Endothelial cell of umbilical vein (primary cell): ENCODE data around the gene CACNA1C. TPM values are rescaled to one million over a fixed set of nuclear protein-coding genes. Genes with fewer than 3 reads are reported as not detected.

Source experiments
- BruUV-seq: library from RNA; stranded (reverse); fragments of 400-500 nt; replicated peaks from 2 replicates; lab custom pipeline; 2021; lab: Mats Ljungman, UMichigan
- CTCF ChIA-PET: fragments of 300-600, 350-600 bp; sonication (Branson Sonifier 250); formaldehyde crosslinking; loops from one replicate; lab custom pipeline; 2021; ENCODE audit warnings: antibody characterized with exemption, inconsistent platforms; lab: Charles Lee
- POLR2A ChIA-PET: fragments of 300-600, 350-600 bp; sonication (Branson Sonifier 250); formaldehyde crosslinking; loops from one replicate; lab custom pipeline; 2021; ENCODE audit warnings: antibody characterized with exemption, inconsistent platforms; lab: Charles Lee
- DNase-seq: peaks from one replicate; pipeline ENCODE4 v3.0.0-alpha.2; 2011; ENCODE audit warnings: low read depth, low spot score
- FAIRE-seq: peaks from 2 replicates; lab custom pipeline; 2011; peaks lifted over from hg19 to GRCh38; lab: Jason Lieb, UNC
- H2AFZ ChIP-seq: 2 replicates; pipeline ENCODE4 v1.6.0; 2012; ENCODE audit warnings: low read depth, low read length, control low read depth, inconsistent platforms
- H3K27ac ChIP-seq: 2 replicates; pipeline ENCODE4 v1.5.1; 2011; ENCODE audit warnings: low read depth, mild to moderate bottlenecking, control low read depth, low read length, moderate library complexity; ENCODE audit not compliant: insufficient read depth
- H3K27me3 ChIP-seq, 2 experiments: 2 replicates each; pipeline versions ENCODE4 v1.6.0 to v1.6.1; 2011; ENCODE audit warnings: low read length in 2 of 2, mixed read lengths in 1 of 2; ENCODE audit not compliant: control insufficient read depth in 2 of 2, insufficient read depth in 2 of 2
- H3K36me3 ChIP-seq, 2 experiments: 2 replicates in 1 of 2; 3 replicates in 1 of 2; pipeline ENCODE4 v1.5.1; 2011; ENCODE audit warnings: low read length in 2 of 2, mild to moderate bottlenecking in 1 of 2, moderate library complexity in 1 of 2; ENCODE audit not compliant: control insufficient read depth in 2 of 2, insufficient read depth in 2 of 2; ENCODE audit errors: extremely low read depth in 1 of 2
- H3K4me1 ChIP-seq: 3 replicates; pipeline ENCODE4 v1.5.1; 2011; ENCODE audit warnings: mild to moderate bottlenecking, low read length; ENCODE audit not compliant: control insufficient read depth, insufficient read depth; ENCODE audit errors: extremely low read depth
- H3K4me2 ChIP-seq: 2 replicates; pipeline ENCODE4 v1.6.1; 2011; ENCODE audit warnings: low read length, control low read depth, mixed read lengths; ENCODE audit not compliant: insufficient read depth
- H3K4me3 ChIP-seq, 3 experiments: fragments of 200-600 bp in 1 of 3; sonication (generic), shearing (Covaris generic) in 1 of 3; replicated peaks in 1 of 3; 2 replicates each; pipeline ENCODE4 v1.5.1; 2011 to 2016; ENCODE audit warnings: control low read depth in 3 of 3, low read length in 3 of 3, mild to moderate bottlenecking in 2 of 3, inconsistent platforms in 1 of 3, low read depth in 1 of 3, moderate library complexity in 1 of 3; ENCODE audit not compliant: insufficient read depth in 1 of 3
- H3K79me2 ChIP-seq: 2 replicates; pipeline ENCODE4 v1.6.0; 2012; ENCODE audit warnings: low read length, inconsistent platforms; ENCODE audit not compliant: control insufficient read depth, insufficient read depth
- H3K9ac ChIP-seq: replicated peaks from 2 replicates; pipeline ENCODE3; 2011; ENCODE audit warnings: low read length, control low read depth; ENCODE audit not compliant: insufficient read depth; ENCODE audit errors: extremely low read depth
- H3K9me1 ChIP-seq: replicated peaks from 3 replicates; pipeline ENCODE4 v1.6.0; 2011; ENCODE audit warnings: mild to moderate bottlenecking, low read length; ENCODE audit not compliant: control insufficient read depth, insufficient read depth; ENCODE audit errors: extremely low read depth
- H3K9me3 ChIP-seq: replicated peaks from 2 replicates; pipeline ENCODE4 v1.5.1; 2012; ENCODE audit warnings: low read length, inconsistent platforms; ENCODE audit not compliant: control insufficient read depth, insufficient read depth
- H4K20me1 ChIP-seq: replicated peaks from 2 replicates; pipeline ENCODE3; 2011; ENCODE audit warnings: mild to moderate bottlenecking, low read length; ENCODE audit not compliant: control insufficient read depth, insufficient read depth; ENCODE audit errors: extremely low read depth
- CTCF ChIP-seq, 2 donors: IDR thresholded peaks; 1 replicate in 1 of 2; 2 replicates in 1 of 2; pipeline ENCODE4 v1.5.1; 2011; ENCODE audit warnings: low read length in 2 of 2, mild to moderate bottlenecking in 2 of 2, moderate library complexity in 2 of 2, control low read depth in 1 of 2, inconsistent platforms in 1 of 2, low read depth in 1 of 2; ENCODE audit not compliant: insufficient read depth in 1 of 2; ENCODE audit errors: extremely low read depth in 1 of 2
- EZH2 ChIP-seq: IDR thresholded peaks from 2 replicates; pipeline ENCODE4 v1.6.1; 2012; ENCODE audit warnings: borderline replicate concordance, low read depth, mild to moderate bottlenecking, moderate library complexity, low read length, inconsistent platforms; ENCODE audit not compliant: severe bottlenecking
- FOS ChIP-seq: IDR thresholded peaks from 2 replicates; pipeline ENCODE4 v1.6.1; 2011; ENCODE audit warnings: mild to moderate bottlenecking, low read length, moderate library complexity, borderline replicate concordance; ENCODE audit not compliant: insufficient read depth
- GATA2 ChIP-seq: IDR thresholded peaks from 2 replicates; pipeline ENCODE4 v1.7.0; 2011; ENCODE audit warnings: low read depth, mild to moderate bottlenecking, moderate library complexity, mixed read lengths, low read length; ENCODE audit not compliant: insufficient read length, insufficient read depth
- JUN ChIP-seq: IDR thresholded peaks from 2 replicates; pipeline ENCODE4 v1.6.1; 2011; ENCODE audit warnings: borderline replicate concordance, low read depth; ENCODE audit not compliant: insufficient read length, insufficient read depth
- MAX ChIP-seq: IDR thresholded peaks from 2 replicates; pipeline ENCODE4 v1.6.1; 2011; ENCODE audit not compliant: insufficient read depth, insufficient read length
- MYC ChIP-seq: IDR thresholded peaks from one replicate; pipeline ENCODE4 v1.6.1; 2011; ENCODE audit warnings: mild to moderate bottlenecking, low read depth, low read length
- POLR2A ChIP-seq: IDR thresholded peaks from 2 replicates; pipeline ENCODE4 v1.6.1; 2012; ENCODE audit warnings: low read depth, mild to moderate bottlenecking, control low read depth, low read length
- POLR2AphosphoS5 ChIP-seq: IDR thresholded peaks from 2 replicates; pipeline ENCODE4 v1.6.1; 2012; ENCODE audit warnings: low read depth, mild to moderate bottlenecking, control low read depth, low read length, moderate library complexity; ENCODE audit not compliant: insufficient read depth
- dilution Hi-C: fragments of 300-500 bp; cut with MboI; formaldehyde crosslinking; loops from one replicate; pipeline ENCODE4 v1.15.0; 2019; ENCODE audit warnings: low sequenced_read_pairs; ENCODE audit not compliant: extremely low pct_ligation_motif_present
- intact Hi-C: fragments of 100-400 bp; cut with micrococcal nuclease; formaldehyde crosslinking; loops from one replicate; pipeline ENCODE4 v1.10.0; 2022
- polyA plus RNA-seq, 4 experiments: library from polyadenylated mRNA; depleted of rRNA in 3 of 4; stranded (reverse) in 3 of 4; unstranded in 1 of 4; fragments of >200 nt; gene quantifications; 2 replicates each; pipeline versions ENCODE4 v1.2.1 to v1.2.3, GENCODE V29; 2011 to 2012; ENCODE audit warnings: missing spikeins in 1 of 4
- total RNA-seq: library from RNA; stranded (reverse); gene quantifications from 2 replicates; pipeline ENCODE4 v1.2.3, GENCODE V29; 2021

Gene CACNA1C
- total and polyA plus RNA-seq, 2 donors (not counting 3 experiments of a cell fraction or from before 2014, with no cell fraction given): not detected

DNA sequence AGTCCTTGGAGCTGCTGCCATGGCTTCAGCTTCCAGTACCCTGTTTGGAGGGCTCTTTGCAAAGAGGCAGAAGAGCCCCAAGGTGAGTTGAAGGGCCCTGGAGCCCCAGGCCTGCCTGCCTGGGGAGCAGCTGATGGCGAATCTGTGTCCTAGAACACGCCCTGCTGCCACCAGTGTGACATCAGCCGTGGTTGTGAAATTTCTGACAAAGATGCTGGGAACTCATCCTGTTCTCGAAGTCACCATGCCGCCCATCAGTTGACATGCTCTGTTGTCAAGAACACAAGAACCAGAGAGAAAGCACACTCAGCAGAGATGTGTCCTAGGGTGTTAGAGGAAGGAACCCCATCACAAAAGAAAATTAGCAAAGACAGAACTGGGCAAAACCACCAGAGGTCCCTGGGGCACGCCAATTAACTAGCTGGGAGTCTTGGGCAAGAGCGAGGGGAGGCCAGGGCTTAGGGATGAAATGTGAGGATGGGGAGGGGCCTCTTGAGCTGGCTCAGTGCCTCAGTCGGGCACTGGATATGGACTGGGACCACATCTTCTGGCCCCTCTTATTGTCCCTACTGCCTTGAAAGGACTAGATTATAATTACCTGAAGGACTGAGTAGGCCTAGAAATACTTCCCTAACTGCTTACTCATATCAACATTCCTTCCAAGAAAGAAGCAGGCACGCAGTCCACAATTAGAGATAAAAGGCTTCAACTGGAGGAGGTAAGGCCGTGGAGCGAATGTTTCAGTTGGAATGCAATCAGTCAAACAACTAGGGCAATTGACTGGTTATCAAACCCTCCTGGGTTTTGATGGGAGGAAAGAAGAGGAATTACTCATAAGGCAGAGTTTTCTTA, 163.1 kb downstream of the CACNA1C start:
- Histone ChIP-seq H3K79me2 (no peaks in the 10 kb centered on the region), H3K4me2 (no peak overlapping the region), H3K9me1 (no peaks in the 10 kb centered on the region), H3K36me3 (no peaks in the 10 kb centered on the region), H3K27me3 (no peaks in the 10 kb centered on the region), H3K9ac (no peak overlapping the region), H3K9me3 (no peaks in the 10 kb centered on the region), H3K27ac (no peak overlapping the region), H3K4me1 (no peaks in the 10 kb centered on the region), H4K20me1 (no peaks in the 10 kb centered on the region), H3K4me3 (no peak overlapping the region), H2AFZ (no peak overlapping the region)
- dilution Hi-C loops: no loop called here
- ChIA-PET CTCF (no interaction called here), POLR2A (no interaction called here)
- no peak for TF ChIP-seq FOS
- TF ChIP-seq CTCF (IDR thresholded peaks at IDR 0.05; ENCODE audit: extremely low read depth in 1 of 2, insufficient read depth in 1 of 2, low read depth in 1 of 2, low read length in 2 of 2): no peak
- no peak for TF ChIP-seq MYC
- TF ChIP-seq MAX: no peak
- TF ChIP-seq POLR2AphosphoS5: no peak
- TF ChIP-seq EZH2: no peak
- no peak for TF ChIP-seq GATA2
- no peak for TF ChIP-seq JUN
- TF ChIP-seq POLR2A: no peak
- intact Hi-C loops: no loop called here
- DNase-seq (no peak), FAIRE-seq (no peak)
- no TSS peak for BruUV-seq
